ENCODE results near the gene RAD1. TPM values are rescaled to one million over a fixed set of nuclear protein-coding genes. Genes with fewer than 3 reads are reported as not detected.

The RAD1 gene
- total RNA-seq, 1 donor from 2014 or later = 5.7 TPM

- DNase-seq (ENCODE audit: low spot score) (no peak), ATAC-seq (no peak)
Measured at GRCh38 chr5:34918025-34918424, 2.7 kb upstream of the RAD1 start.

- ATAC-seq (no peak), DNase-seq (ENCODE audit: low spot score) (no peak)
Measured at GRCh38 chr5:34916518-34916917, 1.2 kb upstream of the RAD1 start.

DNA sequence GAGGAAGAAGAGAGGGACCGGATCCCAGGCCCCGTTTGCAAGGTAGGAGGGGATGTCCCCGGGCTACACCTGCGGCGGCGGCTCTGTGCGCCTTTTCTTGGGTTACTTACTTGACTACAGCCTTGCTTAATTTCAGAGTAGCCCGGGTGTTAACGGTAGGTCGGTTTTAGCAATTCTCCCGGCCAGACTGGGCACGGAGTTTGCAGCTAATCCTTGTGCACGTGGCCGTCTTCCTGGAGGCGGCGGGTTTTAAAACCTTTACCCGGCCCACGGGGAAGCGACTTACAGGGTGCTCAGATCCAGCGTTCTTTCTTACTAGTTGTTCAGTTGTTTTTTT, 520 bp upstream of the RAD1 start:
- DNase-seq (ENCODE audit: low spot score) (no peak), ATAC-seq (peak; percentile 27)

- DNase-seq (ENCODE audit: low spot score) (peak; percentile 63), ATAC-seq (peak; percentile 13)
Measured at GRCh38 chr5:34914671-34915138, 599 bp downstream of the RAD1 start.

DNA sequence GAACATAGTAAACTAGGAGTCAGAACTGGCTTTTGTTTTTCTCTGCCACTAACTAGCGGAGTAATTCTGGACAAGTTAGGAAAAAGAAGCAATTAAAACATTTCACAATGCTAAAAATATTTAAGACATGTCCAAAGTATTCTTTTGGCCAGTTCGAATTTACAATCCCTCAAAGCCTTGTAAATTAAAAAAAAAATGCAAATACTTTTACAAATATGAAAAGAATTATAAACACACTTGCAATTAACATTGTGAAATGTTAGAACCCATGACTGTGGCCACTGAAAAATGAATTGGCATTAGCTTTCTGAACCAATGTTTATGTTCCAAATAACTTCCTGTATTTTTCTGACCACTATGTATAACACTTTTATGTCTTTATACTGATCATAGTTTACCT, 2.2 kb downstream of the RAD1 start:
- ATAC-seq = no peak

DNA sequence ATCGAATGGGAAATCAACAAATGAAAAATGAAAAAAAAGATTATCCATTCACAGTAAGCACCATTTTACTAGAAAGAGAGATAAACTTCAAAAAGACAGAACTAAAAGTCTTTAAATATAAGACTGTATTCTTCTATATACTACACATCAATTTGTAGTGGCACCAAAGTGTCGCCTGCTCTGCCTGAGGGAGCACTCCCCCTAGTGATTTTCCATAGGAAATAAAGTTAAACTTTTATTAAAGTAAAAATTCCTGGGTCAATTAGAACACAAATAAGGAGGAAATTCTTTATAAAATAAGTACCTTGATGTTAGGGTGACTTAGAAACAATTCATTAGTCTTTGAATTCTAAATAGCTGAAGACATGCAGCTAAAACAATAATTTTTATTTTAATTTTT, 9.7 kb downstream of the RAD1 start:
- peak; percentile 42 for ATAC-seq
- DNase-seq (ENCODE audit: low spot score) = no peak

More for the DNA sequence above, 2.2 kb downstream of the RAD1 start:
- no peak for DNase-seq (ENCODE audit: low spot score)

GRCh38 chr5:34903260-34903659, 12.0 kb downstream of the RAD1 start:
- no peak for ATAC-seq
- DNase-seq (ENCODE audit: low spot score) = no peak

GRCh38 chr5:34900652-34901051, 14.7 kb downstream of the RAD1 start:
- ATAC-seq (no peak), DNase-seq (ENCODE audit: low spot score) (no peak)

GRCh38 chr5:34899066-34899465, 16.2 kb downstream of the RAD1 start:
- ATAC-seq = no peak
- no peak for DNase-seq (ENCODE audit: low spot score)

DNA sequence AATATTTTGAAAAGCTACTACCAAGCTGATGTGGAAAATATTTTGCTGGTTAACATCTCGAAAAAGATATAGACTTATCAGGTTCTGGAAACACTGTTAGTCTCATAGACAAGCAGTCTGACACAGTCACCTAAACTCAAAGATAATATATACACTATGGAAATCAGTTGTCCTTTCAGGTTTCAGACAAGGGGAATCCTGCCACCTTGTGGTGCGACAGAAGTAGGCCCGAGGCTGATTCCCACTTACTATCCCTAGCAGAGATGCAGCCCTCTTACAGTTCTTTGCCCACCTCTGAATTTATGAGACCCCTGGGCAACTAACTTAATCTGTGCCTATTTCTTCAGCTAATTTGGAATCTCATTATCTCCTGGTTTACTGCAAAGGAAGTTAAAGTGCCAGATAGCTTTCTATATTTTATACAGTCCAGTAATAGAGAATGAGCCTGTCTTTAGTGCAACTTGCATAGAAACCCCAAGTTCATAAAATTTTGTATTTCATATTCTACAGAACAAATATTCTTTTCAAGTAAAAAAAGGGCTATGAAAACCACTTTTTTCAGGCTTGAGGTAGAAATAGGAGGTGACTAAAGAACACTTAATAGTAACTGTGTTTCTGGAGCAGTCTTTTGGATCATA, 16.9 kb downstream of the RAD1 start:
- ATAC-seq (peak; percentile 94), DNase-seq (ENCODE audit: low spot score) (peak; percentile 59)

DNA sequence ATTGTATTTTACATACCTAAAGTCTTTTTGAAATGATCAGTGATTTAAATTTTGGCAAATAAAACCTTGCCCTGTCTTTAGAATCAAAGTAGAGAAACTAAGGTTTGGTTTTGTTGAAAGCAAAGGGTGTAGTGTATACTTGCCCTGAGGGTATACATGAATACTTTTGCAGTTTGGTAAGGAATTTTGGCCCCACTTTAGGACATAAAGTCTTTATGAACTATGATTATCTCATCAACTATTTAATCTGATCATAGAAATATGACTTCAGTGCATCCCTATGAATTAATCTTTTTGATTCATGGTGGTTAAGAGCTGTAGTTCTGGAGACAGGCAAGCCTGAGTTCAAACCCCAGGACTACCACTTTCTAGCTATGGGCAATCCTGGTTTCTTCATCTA, 17.7 kb downstream of the RAD1 start:
- DNase-seq (ENCODE audit: low spot score) (no peak), ATAC-seq (no peak)

DNA sequence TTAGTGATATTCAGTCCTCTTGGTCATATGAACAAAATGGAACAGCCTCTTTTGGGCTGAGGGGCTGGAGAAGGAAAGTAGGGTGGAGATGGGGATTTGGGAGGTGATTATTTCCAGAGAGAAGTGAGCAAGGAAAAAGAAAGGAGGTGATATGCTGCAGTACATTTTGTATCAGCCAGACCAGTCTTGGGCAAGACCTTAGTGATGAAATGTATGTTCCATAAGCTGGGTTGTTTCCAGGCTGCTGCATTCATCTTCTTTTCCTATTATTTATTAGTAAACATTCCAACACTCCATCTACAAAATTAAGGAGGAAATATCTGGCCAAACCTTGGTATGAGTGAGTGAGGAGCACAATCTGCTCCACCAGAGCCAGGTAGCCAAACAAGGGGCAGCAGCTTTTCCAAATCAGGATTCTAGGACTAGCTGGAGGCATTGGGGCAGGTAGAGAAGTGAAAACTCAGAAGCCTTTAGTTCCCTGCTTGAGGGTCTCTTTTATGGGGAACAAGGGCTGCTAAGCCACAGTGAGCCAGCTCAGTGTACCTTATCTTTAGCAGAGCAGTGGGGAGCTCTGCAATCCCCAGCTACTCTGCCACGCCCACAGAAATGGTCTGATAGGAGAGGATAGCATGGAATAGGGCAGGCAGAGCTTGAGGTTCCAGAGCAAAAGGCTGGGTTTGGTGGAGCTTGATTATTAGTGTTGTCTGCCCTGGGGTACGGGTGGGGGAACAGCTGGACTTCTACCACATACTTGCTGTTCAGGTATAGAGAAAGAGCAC, 19.5 kb downstream of the RAD1 start:
- DNase-seq (ENCODE audit: low spot score) = no peak

DNA sequence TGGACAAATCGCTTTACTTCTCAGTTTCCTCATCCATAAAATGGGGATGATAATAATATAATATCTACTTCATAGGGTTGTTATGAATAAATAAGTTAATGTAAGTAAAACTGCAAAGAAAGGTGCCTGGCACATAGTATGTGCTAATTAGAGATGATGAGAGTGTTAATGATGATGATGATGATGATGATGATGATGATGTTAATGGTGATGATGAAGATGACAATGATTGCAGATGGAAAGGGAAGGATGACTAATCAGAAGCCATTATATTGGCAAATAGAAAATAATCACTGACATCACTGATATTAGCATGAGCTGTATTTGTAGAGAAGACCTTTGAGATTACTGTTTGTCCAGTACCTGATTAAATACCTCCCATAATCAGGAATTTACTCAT, 20.6 kb downstream of the RAD1 start:
- no peak for ATAC-seq

More for the DNA sequence above, 19.5 kb downstream of the RAD1 start:
- ATAC-seq = no peak

GRCh38 chr5:34892414-34892813, 22.9 kb downstream of the RAD1 start:
- ATAC-seq (no peak), DNase-seq (ENCODE audit: low spot score) (no peak)

More for the DNA sequence above, 20.6 kb downstream of the RAD1 start:
- DNase-seq (ENCODE audit: low spot score) = no peak

- DNase-seq (ENCODE audit: low spot score) (no peak), ATAC-seq (no peak)
Measured at GRCh38 chr5:34891981-34892380, 23.3 kb downstream of the RAD1 start.

GRCh38 chr5:34889394-34889793, 25.9 kb downstream of the RAD1 start:
- no peak for DNase-seq (ENCODE audit: low spot score)
- ATAC-seq = no peak

DNA sequence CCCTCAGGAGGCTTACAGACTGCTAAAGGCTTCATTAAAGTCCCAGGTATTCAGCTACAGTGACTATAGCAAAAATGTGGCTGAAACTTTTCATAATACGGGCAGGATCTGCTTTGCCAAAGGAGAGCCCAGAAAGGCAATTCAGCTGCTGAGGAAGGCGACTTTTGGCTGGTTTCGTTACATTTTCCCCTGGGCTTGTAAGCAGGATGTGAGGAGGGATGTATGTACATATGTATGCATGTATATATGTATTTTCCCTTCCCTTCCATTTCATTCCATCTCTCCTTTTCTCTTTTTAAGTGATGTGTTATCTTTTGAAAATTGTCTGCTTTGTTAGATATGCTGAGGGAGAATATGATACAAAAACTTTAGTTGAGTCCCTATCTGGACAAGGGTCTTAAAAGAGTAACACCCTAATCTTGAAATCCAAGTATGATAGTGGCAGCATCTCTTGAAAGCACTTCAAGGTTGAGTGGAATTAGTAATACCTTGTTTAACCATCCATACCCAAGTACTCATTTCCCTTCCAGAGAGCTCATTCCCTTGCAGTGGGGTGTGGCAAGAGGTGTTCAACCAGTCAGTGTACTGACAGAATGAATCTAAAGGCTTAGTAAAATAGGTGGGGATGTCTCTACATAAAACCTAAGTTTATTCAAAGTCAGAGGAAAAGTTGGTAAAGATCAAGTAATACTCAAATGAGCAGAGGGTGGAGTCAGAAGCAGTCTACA, 28.7 kb downstream of the RAD1 start:
- DNase-seq (ENCODE audit: low spot score) = no peak
- ATAC-seq = no peak

GRCh38 chr5:34881246-34881645, 34.1 kb downstream of the RAD1 start:
- no peak for DNase-seq (ENCODE audit: low spot score)
- ATAC-seq = no peak

GRCh38 chr5:34876275-34876674, 39.0 kb downstream of the RAD1 start:
- ATAC-seq (no peak), DNase-seq (ENCODE audit: low spot score) (no peak)

DNA sequence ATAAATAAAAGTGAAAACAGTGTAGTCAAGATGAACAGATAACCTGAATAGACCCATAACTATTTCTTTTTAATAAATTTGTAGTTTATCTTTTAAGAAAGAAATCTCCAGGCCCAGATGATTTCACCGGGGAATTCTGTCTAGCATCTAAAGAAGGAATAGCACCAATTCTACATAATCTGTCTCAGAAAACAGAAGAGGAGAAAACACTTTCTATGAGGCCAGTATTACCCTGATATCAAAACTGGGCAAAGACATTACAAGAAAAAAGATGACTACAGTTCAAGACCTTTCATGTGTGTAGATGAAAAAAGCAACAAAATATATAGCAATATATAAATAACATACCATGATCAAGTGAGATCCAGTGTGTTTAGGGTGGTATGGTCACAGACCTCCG, 44.9 kb downstream of the RAD1 start:
- ATAC-seq = no peak
- no peak for DNase-seq (ENCODE audit: low spot score)

DNA sequence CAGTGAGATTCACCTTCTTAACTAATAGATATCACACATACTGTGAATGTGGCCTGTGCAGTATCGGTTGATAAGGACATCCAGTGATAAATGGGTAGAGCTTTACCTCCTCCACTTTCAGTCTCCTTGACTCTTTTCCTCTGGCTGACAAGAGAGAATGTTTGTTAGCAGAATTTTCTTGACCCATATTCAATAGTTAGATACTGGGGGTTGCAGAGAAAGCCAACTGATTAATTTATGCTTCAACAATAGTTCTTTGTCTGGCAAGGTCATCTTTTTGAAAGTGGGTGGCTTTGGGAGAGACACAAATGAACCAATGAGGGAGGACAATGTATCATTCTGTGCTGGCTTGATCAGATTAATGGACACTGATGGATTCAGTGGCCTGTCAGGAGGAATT, 46.0 kb downstream of the RAD1 start:
- ATAC-seq = no peak
- no peak for DNase-seq (ENCODE audit: low spot score)

- ATAC-seq = no peak
- no peak for DNase-seq (ENCODE audit: low spot score)
Measured at GRCh38 chr5:34868791-34869190, 46.5 kb downstream of the RAD1 start.
